Liver (tissue), 9 donors: Measurements from ENCODE around the gene COL27A1. TPM values are rescaled to one million over a fixed set of nuclear protein-coding genes. Genes with fewer than 3 reads are reported as not detected.

Experiments
- DNase-seq: peaks from one replicate; pipeline ENCODE4 v3.0.0-alpha.2; 2017; ENCODE audit warnings: low spot score
- H3K27ac ChIP-seq, 2 donors: one replicate each; pipeline ENCODE4 v1.7.0; 2013; ENCODE audit warnings: inconsistent platforms in 2 of 2, low read length in 2 of 2, control low read depth in 1 of 2, low read depth in 1 of 2, mild to moderate bottlenecking in 1 of 2
- H3K27me3 ChIP-seq, 4 donors: one replicate each; pipeline versions ENCODE4 v1.6.1 to v1.7.0; 2013; ENCODE audit warnings: low read length in 3 of 4, inconsistent platforms in 1 of 4, mild to moderate bottlenecking in 1 of 4, moderate library complexity in 1 of 4; ENCODE audit not compliant: control insufficient read depth in 4 of 4, insufficient read depth in 4 of 4
- H3K36me3 ChIP-seq, 4 donors: one replicate each; pipeline versions ENCODE4 v1.6.1 to v1.7.0; 2013; ENCODE audit warnings: low read length in 3 of 4, mild to moderate bottlenecking in 3 of 4, low read depth in 1 of 4, moderate library complexity in 1 of 4; ENCODE audit not compliant: control insufficient read depth in 4 of 4, insufficient read depth in 3 of 4
- H3K4me1 ChIP-seq, 4 donors: one replicate each; pipeline versions ENCODE4 v1.6.1 to v1.7.0; 2013; ENCODE audit warnings: low read length in 3 of 4, mild to moderate bottlenecking in 3 of 4, moderate library complexity in 1 of 4; ENCODE audit not compliant: control insufficient read depth in 4 of 4, insufficient read depth in 4 of 4
- H3K4me3 ChIP-seq, 3 donors: one replicate each; pipeline versions ENCODE4 v1.6.1 to v1.7.0; 2013; ENCODE audit warnings: low read length in 3 of 3, control low read depth in 1 of 3, low read depth in 1 of 3, mild to moderate bottlenecking in 1 of 3
- H3K9ac ChIP-seq, 2 donors: one replicate each; pipeline ENCODE4 v1.7.0; 2013; ENCODE audit warnings: low read length in 2 of 2, mild to moderate bottlenecking in 2 of 2, moderate library complexity in 2 of 2, control low read depth in 1 of 2, low read depth in 1 of 2
- H3K9me3 ChIP-seq, 4 donors: one replicate each; pipeline versions ENCODE4 v1.6.1 to v1.7.0; 2013; ENCODE audit warnings: low read length in 3 of 4; ENCODE audit not compliant: control insufficient read depth in 4 of 4
- ATF3 ChIP-seq: IDR thresholded peaks from 2 replicates; pipeline ENCODE4 v1.6.1; 2016; ENCODE audit warnings: antibody characterized with exemption
- CTCF ChIP-seq: fragments of 150-350 bp; IDR thresholded peaks from 2 replicates; pipeline ENCODE4 v1.5.1; 2017; ENCODE audit warnings: improper control_type of control experiment, low read depth, low read length; ENCODE audit not compliant: missing input control
- EGR1 ChIP-seq, 2 donors: IDR thresholded peaks; 2 replicates each; pipeline ENCODE4 v1.6.1; 2016 to 2018; ENCODE audit warnings: antibody characterized with exemption in 2 of 2, low read depth in 2 of 2
- FOXA1 ChIP-seq: IDR thresholded peaks from 2 replicates; pipeline ENCODE4 v1.6.1; 2016; ENCODE audit warnings: antibody characterized with exemption
- FOXA2 ChIP-seq: IDR thresholded peaks from 2 replicates; pipeline ENCODE4 v1.6.1; 2016; ENCODE audit warnings: antibody characterized with exemption
- GABPA ChIP-seq, 2 donors: IDR thresholded peaks in 1 of 2; conservative IDR thresholded peaks in 1 of 2; 2 replicates each; pipeline ENCODE4 v1.6.1; 2016; ENCODE audit warnings: antibody characterized with exemption in 2 of 2, mild to moderate bottlenecking in 1 of 2, moderate library complexity in 1 of 2
- HNF4A ChIP-seq, 2 donors: conservative IDR thresholded peaks; 2 replicates each; pipeline ENCODE4 v1.6.1; 2016; ENCODE audit warnings: antibody characterized with exemption in 2 of 2, mild to moderate bottlenecking in 2 of 2
- HNF4G ChIP-seq: IDR thresholded peaks from 2 replicates; pipeline ENCODE4 v1.6.1; 2016; ENCODE audit warnings: antibody characterized with exemption
- JUND ChIP-seq, 2 donors: IDR thresholded peaks; 2 replicates each; pipeline ENCODE4 v1.6.1; 2016; ENCODE audit warnings: antibody characterized with exemption in 2 of 2
- MAX ChIP-seq: IDR thresholded peaks from 2 replicates; pipeline ENCODE4 v1.6.1; 2016; ENCODE audit warnings: antibody characterized with exemption
- NR2F2 ChIP-seq: IDR thresholded peaks from 2 replicates; pipeline ENCODE4 v1.6.1; 2016; ENCODE audit warnings: antibody characterized with exemption
- RAD21 ChIP-seq, 2 donors: IDR thresholded peaks; 2 replicates each; pipeline ENCODE4 v1.6.1; 2016; ENCODE audit warnings: antibody characterized with exemption in 2 of 2, mild to moderate bottlenecking in 2 of 2
- REST ChIP-seq: IDR thresholded peaks from 2 replicates; pipeline ENCODE4 v1.6.1; 2016; ENCODE audit warnings: antibody characterized with exemption, mild to moderate bottlenecking
- RXRA ChIP-seq, 2 donors: IDR thresholded peaks; 2 replicates each; pipeline ENCODE4 v1.6.1; 2017 to 2018; ENCODE audit warnings: antibody characterized with exemption in 2 of 2, mild to moderate bottlenecking in 1 of 2
- SP1 ChIP-seq: IDR thresholded peaks from 2 replicates; pipeline ENCODE4 v1.6.1; 2018; ENCODE audit warnings: antibody characterized with exemption, mild to moderate bottlenecking
- TAF1 ChIP-seq: conservative IDR thresholded peaks from 2 replicates; pipeline ENCODE4 v1.6.1; 2016; ENCODE audit warnings: antibody characterized with exemption, mild to moderate bottlenecking
- YY1 ChIP-seq: IDR thresholded peaks from 2 replicates; pipeline ENCODE4 v1.6.1; 2016; ENCODE audit warnings: antibody characterized with exemption, mild to moderate bottlenecking
- ZBTB33 ChIP-seq: IDR thresholded peaks from 2 replicates; pipeline ENCODE4 v1.6.1; 2016; ENCODE audit warnings: antibody characterized with exemption
- WGBS: extraction: QIAGEN DNeasy Blood & Tissue Kit; methylation state at CpG from one replicate; pipeline ENCODE4 v1.1.7; 2013; 5-methylcytosine and 5-hydroxymethylcytosine counted together
- polyA plus RNA-seq, 2 donors: library from polyadenylated mRNA; stranded (reverse) in 1 of 2; unstranded in 1 of 2; fragments of 200-250 nt in 1 of 2; fragments of >200 nt in 1 of 2; fragmentation: Nextera tagmentation in 1 of 2; extraction: Ambion mirVana in 1 of 2; gene quantifications; one replicate each; pipeline versions ENCODE4 v1.2.1 to v1.2.3, GENCODE V29; 2013 to 2015
- total RNA-seq, 2 donors: library from RNA; depleted of rRNA; stranded (reverse); fragments of >200 nt; gene quantifications; one replicate each; pipeline ENCODE4 v1.2.3, GENCODE V29; 2014
- donor health status: healthy.
- donor health status: healthy.
- donor health status: healthy.
- donor health status: healthy.
- donor health status: healthy.

COL27A1 gene
- total and polyA plus RNA-seq, 4 donors = 7.0 to 20.4 (median 12.0) TPM

GRCh38 chr9:114231719-114232449 lies 76.5 kb downstream of the COL27A1 start:
- peaks cover 0 to 5% (median 2%) of the 10 kb centered on the region in 4 donors for H3K36me3 ChIP-seq
- H3K9me3 ChIP-seq = no peaks in the 10 kb centered on the region
- peaks cover 0 to 5% (median under 1%) of the 10 kb centered on the region in 4 donors for H3K4me1 ChIP-seq
- H3K9ac ChIP-seq = no peak overlapping the region
- no peak for DNase-seq
- WGBS = 85% methylated on average over 12 of the region's 12 CpGs
- H3K27me3 ChIP-seq = no peaks in the 10 kb centered on the region
- H3K4me3 ChIP-seq = no peak overlapping the region
- no peak for TF ChIP-seq NR2F2
- TF ChIP-seq ATF3 = no peak
- TF ChIP-seq JUND (IDR thresholded peaks at IDR 0.05) = no peak
- no peak for TF ChIP-seq FOXA2
- TF ChIP-seq ZBTB33 = no peak
- TF ChIP-seq EGR1 (IDR thresholded peaks at IDR 0.05; ENCODE audit: low read depth in 2 of 2) = no peak
- no peak for TF ChIP-seq GABPA (IDR thresholded peaks at IDR 0.05 in 1 of 2, conservative IDR thresholded peaks at IDR 0.05 in 1 of 2)
- no peak for TF ChIP-seq RAD21 (IDR thresholded peaks at IDR 0.05)
- TF ChIP-seq REST = no peak
- TF ChIP-seq CTCF = no peak
- no peak for TF ChIP-seq HNF4G
- TF ChIP-seq RXRA (IDR thresholded peaks at IDR 0.05) = no peak
- TF ChIP-seq TAF1 = no peak
- no peak for TF ChIP-seq MAX
- TF ChIP-seq FOXA1 = no peak
- no peak for TF ChIP-seq HNF4A (conservative IDR thresholded peaks at IDR 0.05)
- TF ChIP-seq YY1 = no peak
- TF ChIP-seq SP1 = no peak
- H3K27ac ChIP-seq = no peak overlapping the region
